GM06990 (cell line): ENCODE measurements around the gene CNOT4.

ENCODE experiments used
- DNase-seq: peaks from one replicate; pipeline ENCODE4 v3.0.0-alpha.2; 2011; ENCODE audit not compliant: insufficient read length; ENCODE audit errors: extremely low read depth
- H3K27me3 ChIP-seq: replicated peaks from 2 replicates; pipeline ENCODE4 v1.6.0; 2011; ENCODE audit warnings: low read length; ENCODE audit not compliant: control insufficient read depth, insufficient read depth
- H3K36me3 ChIP-seq: 2 replicates; pipeline ENCODE4 v1.5.1; 2011; ENCODE audit warnings: low read length; ENCODE audit not compliant: control insufficient read depth, insufficient read depth
- H3K4me3 ChIP-seq: replicated peaks from 2 replicates; pipeline ENCODE4 v1.5.1; 2011; ENCODE audit warnings: low read depth, mild to moderate bottlenecking, control low read depth, low read length
- CTCF ChIP-seq: IDR thresholded peaks from 2 replicates; pipeline ENCODE4 v1.5.1; 2011; ENCODE audit warnings: low read length, control low read depth, mild to moderate bottlenecking, inconsistent platforms; ENCODE audit not compliant: insufficient read depth, poor library complexity, severe bottlenecking

CNOT4 gene

DNA sequence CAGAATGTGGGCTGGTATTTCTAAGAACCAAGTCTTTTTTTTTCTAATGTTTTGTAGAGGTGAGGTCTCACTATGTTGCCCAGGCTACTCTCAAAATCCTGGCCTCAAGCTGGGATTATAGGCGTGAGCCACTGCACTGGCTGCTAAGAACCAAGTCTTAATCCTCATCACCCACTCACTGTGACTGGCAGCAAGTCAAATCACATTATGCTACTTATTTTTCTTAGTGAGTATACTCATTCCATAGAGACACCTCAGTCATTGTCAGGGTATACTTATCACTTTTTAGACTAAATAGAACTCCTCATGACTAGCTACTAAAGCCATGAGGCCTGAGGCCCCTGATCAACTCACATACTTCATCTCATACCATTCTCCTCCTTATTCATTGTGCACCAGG, 160.2 kb downstream of the CNOT4 start:
- H3K27me3 ChIP-seq: no peaks in the 10 kb centered on the region
- no peak for TF ChIP-seq CTCF
- no peaks in the 10 kb centered on the region for H3K36me3 ChIP-seq
- DNase-seq: no peak
- H3K4me3 ChIP-seq: no peak overlapping the region

DNA sequence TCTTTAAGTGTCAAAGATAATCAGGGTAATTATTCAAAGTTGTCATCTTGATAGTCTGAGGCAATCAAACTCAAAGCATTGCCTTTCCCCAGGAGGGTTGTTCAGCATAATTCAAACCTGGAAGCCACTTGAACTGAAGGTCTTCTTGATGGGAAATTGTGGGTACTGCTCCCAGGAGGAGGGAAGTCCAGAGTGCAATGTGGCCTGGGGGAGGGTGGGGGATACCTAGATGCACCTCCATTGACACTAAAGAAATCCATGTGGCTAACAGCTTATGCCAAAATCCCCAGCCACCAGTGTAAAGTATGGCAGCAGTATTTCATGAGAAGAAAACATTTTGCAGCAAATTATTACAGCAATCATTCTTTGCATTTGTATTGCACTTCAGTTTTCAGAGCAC, 161.4 kb downstream of the CNOT4 start:
- no peak for TF ChIP-seq CTCF
- Histone ChIP-seq H3K36me3 (no peaks in the 10 kb centered on the region), H3K27me3 (no peaks in the 10 kb centered on the region), H3K4me3 (no peak overlapping the region)
- no peak for DNase-seq

DNA sequence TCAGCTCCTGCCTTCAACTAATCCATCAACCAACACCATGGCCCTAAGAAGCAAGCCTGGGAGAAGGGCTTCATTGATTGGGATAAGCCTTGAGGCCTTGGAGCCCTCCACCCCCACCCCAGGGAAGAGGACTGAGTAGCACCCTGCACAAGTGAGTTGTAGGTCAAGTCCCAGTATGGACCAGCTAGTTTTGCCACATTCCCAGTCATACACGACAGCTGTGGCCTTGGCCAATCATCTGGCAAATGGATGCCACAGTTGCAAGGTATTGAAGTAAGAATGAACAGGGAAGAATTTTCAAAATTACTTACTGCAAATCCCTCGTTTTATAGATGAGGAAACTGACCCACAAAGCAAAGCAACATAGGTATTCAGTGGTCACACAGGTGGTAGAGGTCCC, 166.5 kb downstream of the CNOT4 start:
- H3K27me3 ChIP-seq: no peaks in the 10 kb centered on the region; the same call in 1 of the 2 replicates
- no peak overlapping the region for H3K4me3 ChIP-seq
- no peaks in the 10 kb centered on the region for H3K36me3 ChIP-seq
- DNase-seq: no peak
- TF ChIP-seq CTCF: no peak

DNA sequence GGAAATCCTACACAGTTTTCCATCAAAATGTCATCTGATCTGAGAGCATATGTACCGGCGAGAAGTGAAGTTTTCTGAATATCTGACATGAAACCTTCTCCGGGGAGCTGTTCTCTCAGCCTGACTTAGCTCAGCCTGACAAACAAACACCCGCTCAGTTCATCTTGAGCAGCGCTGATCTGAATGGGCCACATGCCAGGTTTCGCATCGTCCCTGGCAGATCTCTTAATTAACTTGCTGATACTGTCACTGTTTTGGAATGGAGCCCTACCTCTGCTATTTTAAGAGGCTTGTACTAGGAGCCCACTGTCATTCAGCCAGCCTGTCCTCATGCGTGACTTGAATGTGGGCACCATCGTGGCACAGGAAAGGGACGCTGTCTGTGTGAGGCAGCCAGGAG, 167.0 kb downstream of the CNOT4 start:
- Histone ChIP-seq H3K36me3 (no peaks in the 10 kb centered on the region), H3K4me3 (no peak overlapping the region), H3K27me3 (no peaks in the 10 kb centered on the region; the same call in 1 of the 2 replicates)
- DNase-seq: no peak
- no peak for TF ChIP-seq CTCF

DNA sequence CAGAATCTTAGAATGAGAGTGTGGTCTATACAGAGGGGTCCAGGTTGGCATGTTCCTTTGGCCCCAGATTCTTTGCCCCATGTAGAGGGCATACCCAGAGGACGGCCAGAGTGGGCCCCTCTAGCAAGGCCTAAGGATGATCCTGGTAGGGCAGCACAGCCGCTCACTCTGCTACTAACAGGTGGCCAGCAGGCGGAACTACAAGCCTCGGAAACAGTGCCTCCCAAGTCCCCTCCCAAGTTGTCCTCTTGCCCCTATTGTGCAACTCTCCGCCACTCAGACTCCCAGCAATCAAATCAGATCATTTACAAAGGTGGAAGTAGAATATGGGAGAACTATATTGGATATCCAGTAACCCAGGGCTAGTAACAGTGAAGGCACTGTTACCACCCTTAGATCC, 168.9 kb downstream of the CNOT4 start:
- DNase-seq: no peak
- TF ChIP-seq CTCF: no peak
- Histone ChIP-seq H3K4me3 (no peak overlapping the region), H3K36me3 (no peaks in the 10 kb centered on the region), H3K27me3 (no peaks in the 10 kb centered on the region; the same call in 1 of the 2 replicates)

DNA sequence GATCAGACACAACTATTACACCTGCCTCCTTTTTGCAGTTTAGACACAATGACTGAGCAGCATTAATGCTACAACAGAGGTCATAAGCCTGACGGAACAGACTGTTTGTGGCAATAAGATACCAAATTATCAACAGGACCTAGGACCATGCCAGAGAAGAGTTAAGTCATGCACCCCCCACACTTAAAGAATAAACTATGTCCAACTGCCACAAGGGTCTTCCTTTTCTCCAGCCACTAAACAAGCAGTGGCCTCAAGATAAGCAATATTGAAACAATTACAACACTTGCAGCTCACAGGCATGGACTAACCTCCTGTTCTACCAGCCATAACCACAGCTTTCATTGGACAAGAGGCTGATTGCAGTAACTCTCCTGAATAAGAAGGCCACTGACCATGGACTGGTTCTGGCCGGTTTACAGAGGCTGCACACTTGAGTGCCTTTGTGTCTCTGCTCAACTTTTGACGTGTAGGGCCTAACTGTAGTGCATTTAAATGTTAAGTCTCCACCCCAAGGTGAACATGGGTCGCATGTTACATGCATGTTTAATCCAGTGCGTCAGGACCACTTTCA, 171.8 kb downstream of the CNOT4 start:
- H3K36me3 ChIP-seq: no peaks in the 10 kb centered on the region
- H3K4me3 ChIP-seq: no peak overlapping the region
- DNase-seq: no peak
- no peaks in the 10 kb centered on the region; the same call in 1 of the 2 replicates for H3K27me3 ChIP-seq
- TF ChIP-seq CTCF: no peak
